ENCODE results near the gene C16orf96. TPM values are rescaled to one million over a fixed set of nuclear protein-coding genes. Genes with fewer than 3 reads are reported as not detected.

C16orf96 gene
- polyA plus RNA-seq, 2 of the 4 experiments (the other 2 are of a cell fraction), result 0.01 to 0.03 TPM

DNA sequence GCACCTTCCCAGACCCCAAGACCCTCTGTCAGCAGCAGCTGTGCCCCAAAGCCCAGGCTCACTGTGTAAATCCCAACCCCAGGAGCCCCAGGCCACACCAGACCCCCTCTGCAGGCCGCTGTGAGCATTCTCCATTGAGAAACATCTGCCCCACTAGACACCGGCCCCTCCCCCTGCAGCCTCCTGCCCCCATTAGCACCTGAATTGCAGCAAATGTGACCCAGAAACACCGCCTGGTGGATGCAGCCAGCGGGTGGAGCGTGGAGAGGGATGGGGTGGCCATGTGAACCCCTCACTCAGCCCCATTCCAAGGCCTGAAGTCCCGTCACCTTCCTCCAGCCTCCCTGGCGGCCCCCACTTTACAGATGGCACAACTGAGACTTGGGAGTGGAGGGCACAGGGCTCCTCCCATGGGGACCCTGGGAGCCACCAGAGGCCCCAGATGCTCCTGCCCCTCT, 56.4 kb downstream of the C16orf96 start:
- whole genome bisulfite sequencing (ENCODE audit: missing lambda C conversion rate), result 96% methylated on average over 7 of the region's 7 CpGs
- peak in 1 of 2 experiments; percentile 38 for DNase-seq (ENCODE audit: low read depth in 1 of 2, low spot score in 1 of 2)
- Histone ChIP-seq H3K4me1 (peaks cover 29% of the 10 kb centered on the region), H3K27ac (peak overlapping the region in 1 of 2 experiments; percentile 98; a peak in 2 of 6 replicates), H3K4me2 (peak overlapping the region; percentile 99), H3K9me3 (no peaks in the 10 kb centered on the region), H3K4me3 (no peak overlapping the region; the same call in 2 of the 3 replicates)
- CTCF ChIA-PET, result interaction anchor here (1.7 to 3.2 kb wide), 3 partner anchors 11 to 106 kb away, joined by 4 to 16 read pairs (median 13); partner anchors contain the start of gene MGRN1
- ATAC-seq, result no peak
- no peak for FAIRE-seq
- TF ChIP-seq JUNB (IDR thresholded peaks at IDR 0.05), result no peak
- TF ChIP-seq TFCP2L1 (CRISPR knock-in tag; IDR thresholded peaks at IDR 0.05), result no peak
- TF ChIP-seq HOXB13 (CRISPR knock-in tag; IDR thresholded peaks at IDR 0.05; ENCODE audit: low read depth), result no peak
- POLR2A ChIA-PET, result no interaction called here

- H3K9me3 ChIP-seq, result no peaks in the 10 kb centered on the region
- POLR2A ChIA-PET, result no interaction called here
- CTCF ChIA-PET, result interaction anchor here (1.0 to 3.2 kb wide), 5 partner anchors 11 to 107 kb away, joined by 3 to 16 read pairs (median 4); partner anchors contain the start of gene MGRN1
- no peak for FAIRE-seq
- H3K4me3 ChIP-seq, result peak overlapping the region; percentile 89
- no peak for TF ChIP-seq NFE2L2 (conservative IDR thresholded peaks at IDR 0.05; ENCODE audit: low read length)
- TF ChIP-seq, protein P1, sequence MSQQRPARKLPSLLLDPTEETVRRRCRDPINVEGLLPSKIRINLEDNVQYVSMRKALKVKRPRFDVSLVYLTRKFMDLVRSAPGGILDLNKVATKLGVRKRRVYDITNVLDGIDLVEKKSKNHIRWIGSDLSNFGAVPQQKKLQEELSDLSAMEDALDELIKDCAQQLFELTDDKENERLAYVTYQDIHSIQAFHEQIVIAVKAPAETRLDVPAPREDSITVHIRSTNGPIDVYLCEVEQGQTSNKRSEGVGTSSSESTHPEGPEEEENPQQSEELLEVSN (IDR thresholded peaks at IDR 0.05; ENCODE audit: borderline replicate concordance, low read depth), result no peak
- TF ChIP-seq SREBF2 (IDR thresholded peaks at IDR 0.05), result no peak
- TF ChIP-seq HOXB5 (CRISPR knock-in tag; IDR thresholded peaks at IDR 0.05), result no peak
- TF ChIP-seq RNF2 (IDR thresholded peaks at IDR 0.05; ENCODE audit: borderline replicate concordance, low read depth), result no peak
- no peak for TF ChIP-seq TP53 (CRISPR knock-in tag; IDR thresholded peaks at IDR 0.05)
- no peak for TF ChIP-seq HDAC2 (IDR thresholded peaks at IDR 0.05)
- no peak for TF ChIP-seq BHLHE40 (IDR thresholded peaks at IDR 0.05; ENCODE audit: low read depth, low read length)
- TF ChIP-seq HMGXB4 (CRISPR knock-in tag; IDR thresholded peaks at IDR 0.05; ENCODE audit: borderline replicate concordance), result no peak
- TF ChIP-seq HOXA7 (CRISPR knock-in tag; IDR thresholded peaks at IDR 0.05), result no peak
- TF ChIP-seq ZNF302 (CRISPR knock-in tag; IDR thresholded peaks at IDR 0.05), result no peak
- no peak for ATAC-seq
- no peak for DNase-seq (ENCODE audit: low read depth in 1 of 2, low spot score in 1 of 2)
- H3K4me1 ChIP-seq, result peaks cover 35% of the 10 kb centered on the region
- 67% methylated on average over 13 of the region's 14 CpGs for WGBS (ENCODE audit: missing lambda C conversion rate)
- peak overlapping the region; percentile 99 for H3K4me2 ChIP-seq
- peak overlapping the region; percentile 93 to 98 for H3K27ac ChIP-seq
These were observed 57.0 kb downstream of the C16orf96 start for GRCh38 chr16:4612977-4613635.

DNA sequence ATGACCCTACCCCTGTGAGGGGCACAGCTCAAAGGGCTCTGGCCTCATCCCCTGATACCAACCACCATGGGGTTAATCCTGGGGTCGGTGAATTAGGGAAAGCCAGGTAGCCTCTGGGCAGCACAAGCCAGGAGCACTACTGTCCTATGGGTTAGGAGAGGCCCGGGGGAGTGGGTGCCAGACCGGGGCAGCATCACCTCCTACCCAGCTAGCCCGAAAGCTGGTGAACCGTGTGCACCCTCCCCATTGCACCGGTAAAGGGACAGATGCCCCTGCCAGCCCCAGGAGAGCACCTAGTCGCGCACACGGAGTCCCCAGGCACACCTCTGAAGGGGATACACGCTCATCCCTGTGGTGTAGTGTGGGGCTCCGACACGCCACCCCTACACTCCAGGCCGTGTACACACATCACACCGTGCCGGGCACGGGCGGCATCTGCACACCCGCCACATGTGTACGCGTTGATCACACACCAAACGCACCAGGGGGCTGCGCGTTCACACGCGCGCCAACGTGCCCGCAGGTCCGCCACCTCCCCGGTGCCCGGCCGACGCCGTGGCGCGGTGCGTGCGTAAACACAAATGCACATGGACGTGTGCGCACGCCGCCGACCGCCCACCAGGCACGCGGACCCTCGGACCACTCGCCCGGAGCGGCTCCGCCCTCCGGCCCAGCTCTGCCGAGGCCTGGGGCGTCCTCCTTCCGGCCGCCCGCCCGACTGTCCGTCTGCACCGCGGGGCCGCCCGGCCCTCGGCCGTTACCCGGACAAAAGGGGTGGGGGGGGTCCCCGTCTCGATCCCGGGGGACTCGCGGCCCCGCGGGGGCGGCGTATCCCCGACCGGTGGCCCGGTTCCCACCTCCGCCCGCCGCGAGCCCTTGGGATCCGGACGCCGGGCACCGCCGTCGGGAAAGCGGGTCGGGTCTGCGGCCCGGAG, 57.8 kb downstream of the C16orf96 start:
- WGBS (ENCODE audit: missing lambda C conversion rate), result 2% methylated on average over 51 of the region's 92 CpGs
- Histone ChIP-seq H3K9me3 (no peaks in the 10 kb centered on the region), H3K27ac (peak overlapping the region; percentile 93 to 98), H3K4me3 (peak overlapping the region; percentile 89), H3K4me1 (peaks cover 40% of the 10 kb centered on the region), H3K4me2 (peak overlapping the region; percentile 99)
- ChIA-PET CTCF (interaction anchor here (1.0 to 3.2 kb wide), 5 partner anchors 10 to 65 kb away, joined by 3 to 16 read pairs (median 4); partner anchors contain the start of gene MGRN1), POLR2A (interaction anchor here (0.6 kb wide), 1 partner anchor 186 kb away, joined by 3 read pairs; no protein-coding TSS in a partner anchor)
- ATAC-seq (0 out of 6 replicates have a peak, but pooled peaks of 1 of the 2 experiments have one; percentile 0), FAIRE-seq (no peak), DNase-seq (ENCODE audit: low read depth in 1 of 2, low spot score in 1 of 2) (peak in 1 of 2 experiments; percentile 36)
- TF ChIP-seq MAX (IDR thresholded peaks at IDR 0.05) (peak; percentile 72), POLR2A (IDR thresholded peaks at IDR 0.05; ENCODE audit: low read length) (peak; percentile 19; the same call in 1 of the 2 replicates), HOXA7 (CRISPR knock-in tag; IDR thresholded peaks at IDR 0.05) (no peak), REST (IDR thresholded peaks at IDR 0.05) (no peak), MYC (IDR thresholded peaks at IDR 0.05; ENCODE audit: borderline replicate concordance, low read length) (peak; percentile 50; the same call in 1 of the 2 replicates)

Measured in A549 (cell line).